ENCODE results near the gene KCNAB1.

DNA sequence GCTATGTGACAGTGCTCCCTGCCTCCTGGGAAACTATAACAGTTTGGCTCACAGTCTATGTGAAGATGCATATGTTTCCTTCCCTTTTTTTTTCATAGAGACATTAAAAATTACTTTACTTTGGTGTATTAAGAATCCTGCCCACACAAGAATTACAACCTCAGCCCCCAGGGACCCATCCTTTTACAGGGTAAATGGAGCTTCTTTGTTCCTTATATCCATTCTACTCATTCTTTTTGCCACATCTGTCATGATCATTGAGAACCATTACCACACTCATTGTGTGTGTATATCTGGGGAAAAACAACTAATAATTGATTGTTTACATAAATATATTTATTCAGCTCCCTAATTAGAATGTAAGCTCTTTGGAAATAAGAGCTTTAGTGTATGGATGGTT is 277.2 kb downstream of the KCNAB1 start:
- TF ChIP-seq CTCF (IDR thresholded peaks at IDR 0.05; ENCODE audit: insufficient read depth, low read length, poor library complexity, severe bottlenecking) (no peak), EZH2phosphoT487 (conservative IDR thresholded peaks at IDR 0.05; ENCODE audit: low read length) (no peak)
